Dendritic cell treated with granulocyte-macrophage colony-stimulating factor and Interleukin-4, amounts not matched to agents 40 ng/mL and 50 ng/mL, for 4 days (primary cell): Measurements from ENCODE around the gene CCDC144A.
"Not testable (repeated sequence)": the region's sequence is repeated elsewhere in the genome, so short reads cannot be mapped to it uniquely, and the experiment has no call there.

Source experiments
- H3K27ac Mint-ChIP-seq: one replicate; pipeline ENCODE4 v1.8.0; 2022; ENCODE audit warnings: mild to moderate bottlenecking, mixed read lengths
- H3K27me3 Mint-ChIP-seq: one replicate; pipeline ENCODE4 v1.8.0; 2022; ENCODE audit warnings: mild to moderate bottlenecking, mixed read lengths
- H3K36me3 Mint-ChIP-seq: one replicate; pipeline ENCODE4 v1.8.0; 2022; ENCODE audit warnings: low read depth, mixed read lengths
- H3K4me1 Mint-ChIP-seq: one replicate; pipeline ENCODE4 v1.8.0; 2022; ENCODE audit warnings: low read depth, mixed read lengths
- H3K4me3 Mint-ChIP-seq: one replicate; pipeline ENCODE4 v1.8.0; 2022; ENCODE audit warnings: mild to moderate bottlenecking, moderate library complexity, mixed read lengths
- H3K9me3 Mint-ChIP-seq: one replicate; pipeline ENCODE4 v1.8.0; 2022; ENCODE audit warnings: mixed read lengths
- intact Hi-C: fragments of 100-400 bp; cut with micrococcal nuclease; formaldehyde crosslinking; loops from one replicate; pipeline ENCODE4 v1.15.0; 2022

CCDC144A gene

GRCh38 chr17:16690447-16690846 lies 406 bp downstream of the CCDC144A start:
- H3K4me1 Mint-ChIP-seq, H3K9me3 Mint-ChIP-seq, H3K36me3 Mint-ChIP-seq, H3K27ac Mint-ChIP-seq, H3K4me3 Mint-ChIP-seq, intact Hi-C loops, H3K27me3 Mint-ChIP-seq: not testable (repeated sequence)

- intact Hi-C loops, H3K9me3 Mint-ChIP-seq, H3K4me3 Mint-ChIP-seq, H3K27me3 Mint-ChIP-seq, H3K36me3 Mint-ChIP-seq, H3K4me1 Mint-ChIP-seq, H3K27ac Mint-ChIP-seq: not testable (repeated sequence)
These were observed 7.6 kb downstream of the CCDC144A start for GRCh38 chr17:16697603-16698002.

GRCh38 chr17:16745492-16746203 lies 55.6 kb downstream of the CCDC144A start:
- H3K4me1 Mint-ChIP-seq = peaks cover 11% of the 10 kb centered on the region
- H3K27ac Mint-ChIP-seq, intact Hi-C loops, H3K4me3 Mint-ChIP-seq, H3K36me3 Mint-ChIP-seq, H3K9me3 Mint-ChIP-seq: not testable (repeated sequence)
- H3K27me3 Mint-ChIP-seq = peaks cover 39% of the 10 kb centered on the region

GRCh38 chr17:16746571-16746970 lies 56.5 kb downstream of the CCDC144A start:
- Mint-ChIP-seq H3K4me1 (peaks cover 11% of the 10 kb centered on the region), H3K27me3 (peaks cover 47% of the 10 kb centered on the region)
- H3K4me3 Mint-ChIP-seq, H3K9me3 Mint-ChIP-seq, intact Hi-C loops, H3K36me3 Mint-ChIP-seq, H3K27ac Mint-ChIP-seq: not testable (repeated sequence)

- H3K36me3 Mint-ChIP-seq, H3K9me3 Mint-ChIP-seq, H3K4me3 Mint-ChIP-seq, intact Hi-C loops, H3K27ac Mint-ChIP-seq: not testable (repeated sequence)
- peaks cover 11% of the 10 kb centered on the region for H3K4me1 Mint-ChIP-seq
- H3K27me3 Mint-ChIP-seq = peaks cover 39% of the 10 kb centered on the region
These were observed 60.5 kb downstream of the CCDC144A start for GRCh38 chr17:16750515-16750914.

GRCh38 chr17:16751224-16751923 lies 61.3 kb downstream of the CCDC144A start:
- H3K27me3 Mint-ChIP-seq = peaks cover 31% of the 10 kb centered on the region
- H3K9me3 Mint-ChIP-seq, H3K36me3 Mint-ChIP-seq, H3K4me1 Mint-ChIP-seq, H3K27ac Mint-ChIP-seq, H3K4me3 Mint-ChIP-seq, intact Hi-C loops: not testable (repeated sequence)

- H3K9me3 Mint-ChIP-seq, H3K36me3 Mint-ChIP-seq, H3K4me3 Mint-ChIP-seq, intact Hi-C loops, H3K27ac Mint-ChIP-seq, H3K4me1 Mint-ChIP-seq: not testable (repeated sequence)
- peaks cover 26% of the 10 kb centered on the region for H3K27me3 Mint-ChIP-seq
These were observed 61.9 kb downstream of the CCDC144A start for GRCh38 chr17:16751924-16752287.

GRCh38 chr17:16757520-16757919 lies 67.5 kb downstream of the CCDC144A start:
- H3K4me1 Mint-ChIP-seq, H3K36me3 Mint-ChIP-seq, H3K9me3 Mint-ChIP-seq, H3K4me3 Mint-ChIP-seq, H3K27me3 Mint-ChIP-seq, H3K27ac Mint-ChIP-seq, intact Hi-C loops: not testable (repeated sequence)

GRCh38 chr17:16758177-16758576 lies 68.1 kb downstream of the CCDC144A start:
- H3K27me3 Mint-ChIP-seq, H3K27ac Mint-ChIP-seq, H3K36me3 Mint-ChIP-seq, H3K4me3 Mint-ChIP-seq, intact Hi-C loops, H3K4me1 Mint-ChIP-seq, H3K9me3 Mint-ChIP-seq: not testable (repeated sequence)

- H3K27me3 Mint-ChIP-seq, H3K9me3 Mint-ChIP-seq, H3K36me3 Mint-ChIP-seq, H3K4me3 Mint-ChIP-seq, H3K4me1 Mint-ChIP-seq, H3K27ac Mint-ChIP-seq, intact Hi-C loops: not testable (repeated sequence)
These were observed 78.5 kb downstream of the CCDC144A start for GRCh38 chr17:16768290-16769175.

- H3K4me1 Mint-ChIP-seq, intact Hi-C loops, H3K27ac Mint-ChIP-seq, H3K9me3 Mint-ChIP-seq, H3K27me3 Mint-ChIP-seq, H3K36me3 Mint-ChIP-seq, H3K4me3 Mint-ChIP-seq: not testable (repeated sequence)
These were observed 82.5 kb downstream of the CCDC144A start for GRCh38 chr17:16772394-16773145.

GRCh38 chr17:16773146-16773522 lies 83.1 kb downstream of the CCDC144A start:
- H3K9me3 Mint-ChIP-seq, H3K27ac Mint-ChIP-seq, H3K27me3 Mint-ChIP-seq, H3K4me1 Mint-ChIP-seq, intact Hi-C loops, H3K4me3 Mint-ChIP-seq, H3K36me3 Mint-ChIP-seq: not testable (repeated sequence)

- H3K9me3 Mint-ChIP-seq, H3K4me1 Mint-ChIP-seq, intact Hi-C loops, H3K27me3 Mint-ChIP-seq, H3K27ac Mint-ChIP-seq, H3K4me3 Mint-ChIP-seq, H3K36me3 Mint-ChIP-seq: not testable (repeated sequence)
These were observed 97.8 kb downstream of the CCDC144A start for GRCh38 chr17:16787851-16788250.
